ENCODE results near the gene RXFP4. TPM values are rescaled to one million over a fixed set of nuclear protein-coding genes. Genes with fewer than 3 reads are reported as not detected.
A peak's percentile ranks its signal among the peaks of the same experiment; 100 is the strongest.

The RXFP4 gene
- total RNA-seq, 1 donor from 2014 or later: not detected

DNA sequence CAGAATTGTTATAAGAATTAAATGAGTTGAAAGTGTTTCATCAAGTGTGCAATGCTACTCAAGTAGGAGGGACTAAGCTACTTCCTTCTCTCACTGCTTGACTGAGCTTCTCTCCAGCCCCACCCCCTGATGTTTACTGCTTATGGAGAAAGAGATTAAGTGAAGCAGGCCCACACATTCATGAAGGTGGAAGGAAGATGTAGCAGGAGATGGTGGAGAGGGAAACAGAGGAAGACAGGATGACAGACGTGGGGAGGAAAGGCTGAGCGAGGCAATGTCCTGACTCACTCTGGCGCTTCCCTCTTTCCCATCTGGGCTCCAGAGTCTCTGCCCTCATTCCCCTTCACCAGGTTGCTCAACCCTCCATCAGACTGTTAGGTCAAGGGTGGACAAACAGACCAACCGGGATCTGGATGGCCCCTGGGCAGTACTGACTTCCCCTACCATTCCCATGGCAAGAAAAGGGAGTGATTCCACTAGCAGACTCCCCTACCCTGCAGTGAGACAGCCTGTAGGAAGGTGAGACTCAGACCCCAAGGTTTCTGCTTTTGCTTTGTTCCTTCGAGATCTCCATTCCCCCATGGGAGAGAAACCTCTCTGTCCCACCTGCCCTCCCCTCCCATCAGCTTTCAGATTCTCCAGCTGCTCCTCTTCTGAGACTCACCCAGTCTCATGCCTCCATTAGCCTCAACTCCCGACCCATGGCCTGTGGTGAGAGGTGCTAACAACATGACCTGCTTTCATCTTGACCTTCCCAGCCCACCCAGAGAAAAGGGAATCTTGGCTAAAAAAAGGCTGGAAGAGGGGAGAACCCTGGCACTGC, 40.0 kb downstream of the RXFP4 start:
- H2AFZ ChIP-seq (ENCODE audit: low read depth, low read length): peak overlapping the region; percentile 23
- Mint-ChIP-seq H3K36me3 (ENCODE audit: low read depth, unreplicated experiment) (peaks cover 4% of the 10 kb centered on the region), H3K4me3 (ENCODE audit: unreplicated experiment) (peak overlapping the region; percentile 95), H3K27ac (ENCODE audit: unreplicated experiment) (peak overlapping the region; percentile 82), H3K9me3 (ENCODE audit: unreplicated experiment) (no peaks in the 10 kb centered on the region), H3K4me1 (ENCODE audit: low read depth, unreplicated experiment) (peaks cover 45% of the 10 kb centered on the region), H3K27me3 (ENCODE audit: low read depth, unreplicated experiment) (no peaks in the 10 kb centered on the region)
- peak overlapping the region; percentile 92 for H3K27ac ChIP-seq (ENCODE audit: low read depth, low read length)
- DNase-seq (ENCODE audit: low read depth) (peak; percentile 68), FAIRE-seq (no peak)
- no peaks in the 10 kb centered on the region for H3K36me3 ChIP-seq (ENCODE audit: insufficient read depth, low read length)
- peak overlapping the region; percentile 96 for H3K4me2 ChIP-seq (ENCODE audit: low read length)
- H3K27me3 ChIP-seq (ENCODE audit: insufficient read depth, low read length): no peaks in the 10 kb centered on the region
- TF ChIP-seq, protein P1, sequence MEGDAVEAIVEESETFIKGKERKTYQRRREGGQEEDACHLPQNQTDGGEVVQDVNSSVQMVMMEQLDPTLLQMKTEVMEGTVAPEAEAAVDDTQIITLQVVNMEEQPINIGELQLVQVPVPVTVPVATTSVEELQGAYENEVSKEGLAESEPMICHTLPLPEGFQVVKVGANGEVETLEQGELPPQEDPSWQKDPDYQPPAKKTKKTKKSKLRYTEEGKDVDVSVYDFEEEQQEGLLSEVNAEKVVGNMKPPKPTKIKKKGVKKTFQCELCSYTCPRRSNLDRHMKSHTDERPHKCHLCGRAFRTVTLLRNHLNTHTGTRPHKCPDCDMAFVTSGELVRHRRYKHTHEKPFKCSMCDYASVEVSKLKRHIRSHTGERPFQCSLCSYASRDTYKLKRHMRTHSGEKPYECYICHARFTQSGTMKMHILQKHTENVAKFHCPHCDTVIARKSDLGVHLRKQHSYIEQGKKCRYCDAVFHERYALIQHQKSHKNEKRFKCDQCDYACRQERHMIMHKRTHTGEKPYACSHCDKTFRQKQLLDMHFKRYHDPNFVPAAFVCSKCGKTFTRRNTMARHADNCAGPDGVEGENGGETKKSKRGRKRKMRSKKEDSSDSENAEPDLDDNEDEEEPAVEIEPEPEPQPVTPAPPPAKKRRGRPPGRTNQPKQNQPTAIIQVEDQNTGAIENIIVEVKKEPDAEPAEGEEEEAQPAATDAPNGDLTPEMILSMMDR (IDR thresholded peaks at IDR 0.05; ENCODE audit: insufficient read depth, low read depth, low read length): no peak
- TF ChIP-seq EZH2 (IDR thresholded peaks at IDR 0.05; ENCODE audit: insufficient read depth, low read length): no peak
- H4K20me1 ChIP-seq (ENCODE audit: insufficient read depth, low read length): peaks cover 13% of the 10 kb centered on the region
- H3K79me2 ChIP-seq (ENCODE audit: insufficient read depth, low read length): peaks cover 58% of the 10 kb centered on the region
- H3K4me1 ChIP-seq (ENCODE audit: insufficient read depth, low read length): peaks cover 64% of the 10 kb centered on the region
- peak overlapping the region; percentile 41 for H3K4me3 ChIP-seq (ENCODE audit: insufficient read depth, low read depth, low read length)
- no peaks in the 10 kb centered on the region for H3K9me3 ChIP-seq (ENCODE audit: insufficient read depth, low read depth, low read length)
- peak overlapping the region; percentile 69 for H3K9ac ChIP-seq (ENCODE audit: low read length)

GRCh38 chr1:155982106-155982505, 40.7 kb downstream of the RXFP4 start:
- Histone ChIP-seq H3K9me3 (ENCODE audit: insufficient read depth, low read depth, low read length) (no peaks in the 10 kb centered on the region), H3K79me2 (ENCODE audit: insufficient read depth, low read length) (peaks cover 52% of the 10 kb centered on the region), H3K4me2 (ENCODE audit: low read length) (peak overlapping the region; percentile 96), H3K27me3 (ENCODE audit: insufficient read depth, low read length) (no peaks in the 10 kb centered on the region), H3K27ac (ENCODE audit: low read depth, low read length) (peak overlapping the region; percentile 92), H2AFZ (ENCODE audit: low read depth, low read length) (no peak overlapping the region), H3K4me3 (ENCODE audit: insufficient read depth, low read depth, low read length) (peak overlapping the region; percentile 41), H3K4me1 (ENCODE audit: insufficient read depth, low read length) (peaks cover 59% of the 10 kb centered on the region), H4K20me1 (ENCODE audit: insufficient read depth, low read length) (peaks cover 6% of the 10 kb centered on the region), H3K9ac (ENCODE audit: low read length) (peak overlapping the region; percentile 69), H3K36me3 (ENCODE audit: insufficient read depth, low read length) (no peaks in the 10 kb centered on the region)
- H3K4me1 Mint-ChIP-seq (ENCODE audit: low read depth, unreplicated experiment): peaks cover 44% of the 10 kb centered on the region
- H3K9me3 Mint-ChIP-seq (ENCODE audit: unreplicated experiment): no peaks in the 10 kb centered on the region
- TF ChIP-seq, protein P1 (IDR thresholded peaks at IDR 0.05; ENCODE audit: insufficient read depth, low read depth, low read length): no peak
- no peak for TF ChIP-seq EZH2 (IDR thresholded peaks at IDR 0.05; ENCODE audit: insufficient read depth, low read length)
- no peaks in the 10 kb centered on the region for H3K27me3 Mint-ChIP-seq (ENCODE audit: low read depth, unreplicated experiment)
- DNase-seq (ENCODE audit: low read depth): no peak
- H3K36me3 Mint-ChIP-seq (ENCODE audit: low read depth, unreplicated experiment): peaks cover 4% of the 10 kb centered on the region
- no peak for FAIRE-seq
- peak overlapping the region; percentile 82 for H3K27ac Mint-ChIP-seq (ENCODE audit: unreplicated experiment)
- H3K4me3 Mint-ChIP-seq (ENCODE audit: unreplicated experiment): peak overlapping the region; percentile 95

Measured in astrocyte (in vitro differentiated cells and primary cell).